ENCODE data around the gene SLC25A34. TPM values are rescaled to one million over a fixed set of nuclear protein-coding genes. Genes with fewer than 3 reads are reported as not detected.
A peak's percentile ranks its signal among the peaks of the same experiment; 100 is the strongest.

SLC25A34 gene
- polyA plus RNA-seq, 1 experiment = 0.46 TPM

- H3K4me3 ChIP-seq (ENCODE audit: low read depth, low read length) = no peak overlapping the region
- peak overlapping the region; percentile 39 for H3K27ac ChIP-seq (ENCODE audit: low read depth, low read length)
- no peaks in the 10 kb centered on the region for H3K27me3 ChIP-seq (ENCODE audit: control insufficient read depth, insufficient read depth, low read length)
- no peak for DNase-seq (ENCODE audit: low read depth, low spot score)
- CTCF ChIA-PET = interaction anchor here (1.0 kb wide), 1 partner anchor 116 kb away, joined by 6 read pairs; no protein-coding TSS in a partner anchor
- TF ChIP-seq, protein P1, sequence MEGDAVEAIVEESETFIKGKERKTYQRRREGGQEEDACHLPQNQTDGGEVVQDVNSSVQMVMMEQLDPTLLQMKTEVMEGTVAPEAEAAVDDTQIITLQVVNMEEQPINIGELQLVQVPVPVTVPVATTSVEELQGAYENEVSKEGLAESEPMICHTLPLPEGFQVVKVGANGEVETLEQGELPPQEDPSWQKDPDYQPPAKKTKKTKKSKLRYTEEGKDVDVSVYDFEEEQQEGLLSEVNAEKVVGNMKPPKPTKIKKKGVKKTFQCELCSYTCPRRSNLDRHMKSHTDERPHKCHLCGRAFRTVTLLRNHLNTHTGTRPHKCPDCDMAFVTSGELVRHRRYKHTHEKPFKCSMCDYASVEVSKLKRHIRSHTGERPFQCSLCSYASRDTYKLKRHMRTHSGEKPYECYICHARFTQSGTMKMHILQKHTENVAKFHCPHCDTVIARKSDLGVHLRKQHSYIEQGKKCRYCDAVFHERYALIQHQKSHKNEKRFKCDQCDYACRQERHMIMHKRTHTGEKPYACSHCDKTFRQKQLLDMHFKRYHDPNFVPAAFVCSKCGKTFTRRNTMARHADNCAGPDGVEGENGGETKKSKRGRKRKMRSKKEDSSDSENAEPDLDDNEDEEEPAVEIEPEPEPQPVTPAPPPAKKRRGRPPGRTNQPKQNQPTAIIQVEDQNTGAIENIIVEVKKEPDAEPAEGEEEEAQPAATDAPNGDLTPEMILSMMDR (IDR thresholded peaks at IDR 0.05; ENCODE audit: low read depth, low read length) = no peak
- POLR2A ChIA-PET = no interaction called here
- no peaks in the 10 kb centered on the region for H3K9me3 ChIP-seq (ENCODE audit: control insufficient read depth, insufficient read depth, low read length)
Measured at GRCh38 chr1:15700508-15700907, 35.5 kb upstream of the SLC25A34 start.

DNA sequence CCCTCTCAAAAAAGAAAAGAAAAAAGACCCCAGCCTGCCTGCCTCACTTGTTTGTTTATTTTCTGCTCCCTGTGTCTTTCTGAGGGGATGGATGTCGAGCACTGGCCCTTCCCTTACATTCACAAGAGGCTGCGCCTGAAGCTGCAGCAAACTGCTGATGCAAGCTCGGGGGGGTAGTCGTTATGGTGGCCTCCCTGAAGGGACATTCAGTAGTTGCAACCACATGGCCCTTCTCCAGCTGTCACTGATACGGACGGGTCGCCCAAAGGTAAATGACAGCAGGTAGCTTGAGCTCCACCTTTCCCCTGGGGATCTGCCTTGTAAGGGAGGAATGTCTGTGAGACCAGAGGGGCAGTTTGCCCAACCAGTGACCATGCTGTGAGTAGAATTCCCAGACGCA lies 34.3 kb upstream of the SLC25A34 start:
- Histone ChIP-seq H3K9me3 (ENCODE audit: control insufficient read depth, insufficient read depth, low read length) (no peaks in the 10 kb centered on the region), H3K27me3 (ENCODE audit: control insufficient read depth, insufficient read depth, low read length) (no peaks in the 10 kb centered on the region), H3K27ac (ENCODE audit: low read depth, low read length) (no peak overlapping the region), H3K4me3 (ENCODE audit: low read depth, low read length) (no peak overlapping the region)
- TF ChIP-seq, protein P1 (IDR thresholded peaks at IDR 0.05; ENCODE audit: low read depth, low read length) = no peak
- no peak for DNase-seq (ENCODE audit: low read depth, low spot score)
- ChIA-PET POLR2A (interaction anchor here (1.1 kb wide), 1 partner anchor 8 kb away, joined by 4 read pairs; no protein-coding TSS in a partner anchor), CTCF (interaction anchor here (0.6 to 0.7 kb wide), 2 partner anchors 22 to 141 kb away, joined by 4 to 11 read pairs; no protein-coding TSS in a partner anchor)

GRCh38 chr1:15702722-15703550 lies 33.1 kb upstream of the SLC25A34 start:
- H3K27ac ChIP-seq (ENCODE audit: low read depth, low read length) = peak overlapping the region; percentile 98
- ChIA-PET CTCF (interaction anchor here (0.7 kb wide), 1 partner anchor 21 kb away, joined by 11 read pairs; no protein-coding TSS in a partner anchor), POLR2A (interaction anchor here (1.1 kb wide), 1 partner anchor 10 kb away, joined by 4 read pairs; no protein-coding TSS in a partner anchor)
- DNase-seq (ENCODE audit: low read depth, low spot score) = no peak
- no peaks in the 10 kb centered on the region for H3K9me3 ChIP-seq (ENCODE audit: control insufficient read depth, insufficient read depth, low read length)
- TF ChIP-seq, protein P1 (IDR thresholded peaks at IDR 0.05; ENCODE audit: low read depth, low read length) = peak; percentile 28; the same call in 1 of the 2 replicates
- peak overlapping the region; percentile 0; the same call in 1 of the 2 replicates for H3K4me3 ChIP-seq (ENCODE audit: low read depth, low read length)
- H3K27me3 ChIP-seq (ENCODE audit: control insufficient read depth, insufficient read depth, low read length) = no peaks in the 10 kb centered on the region

DNA sequence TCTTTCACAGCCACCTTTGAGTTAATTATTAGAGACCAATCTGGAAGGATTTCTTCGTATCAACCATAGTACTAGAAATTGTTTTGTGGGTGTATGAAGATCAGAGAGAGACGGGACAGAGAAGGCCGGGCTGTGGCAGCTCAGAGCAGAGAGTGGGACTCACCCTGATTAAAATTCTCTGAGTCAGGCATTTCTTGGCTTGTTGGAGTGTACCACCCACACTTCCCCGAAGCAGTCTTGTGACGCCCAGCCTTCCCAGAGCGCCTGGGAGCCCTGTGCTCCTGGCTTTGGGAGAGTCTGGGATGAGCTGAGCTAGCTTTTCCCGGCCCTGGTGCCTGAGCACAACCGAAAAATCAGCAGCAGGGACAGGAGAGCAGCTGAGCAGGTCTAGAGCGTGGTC lies 32.5 kb upstream of the SLC25A34 start:
- peak overlapping the region; percentile 98 for H3K27ac ChIP-seq (ENCODE audit: low read depth, low read length)
- peak overlapping the region; percentile 33 for H3K4me3 ChIP-seq (ENCODE audit: low read depth, low read length)
- DNase-seq (ENCODE audit: low read depth, low spot score) = peak; percentile 66
- no peaks in the 10 kb centered on the region for H3K27me3 ChIP-seq (ENCODE audit: control insufficient read depth, insufficient read depth, low read length)
- POLR2A ChIA-PET = no interaction called here
- no peaks in the 10 kb centered on the region for H3K9me3 ChIP-seq (ENCODE audit: control insufficient read depth, insufficient read depth, low read length)
- CTCF ChIA-PET = no interaction called here
- TF ChIP-seq, protein P1 (IDR thresholded peaks at IDR 0.05; ENCODE audit: low read depth, low read length) = no peak

All from AG04450 (cell line).